ENCODE data around the gene KCNAB1. TPM values are rescaled to one million over a fixed set of nuclear protein-coding genes. Genes with fewer than 3 reads are reported as not detected.

Gene KCNAB1
- total and polyA plus RNA-seq, 10 of the 15 experiments (the other 5 are each of a cell fraction or from before 2014, with no cell fraction given) = 0.11 to 0.69 (median 0.43) TPM; not detected in 6

GRCh38 chr3:156477323-156477722 is 356.9 kb downstream of the KCNAB1 start:
- Histone ChIP-seq H3K79me2 (ENCODE audit: control insufficient read depth, insufficient read depth, low read length) (no peaks in the 10 kb centered on the region), H3K27me3 (replicated peaks in 1 of 2; ENCODE audit: control insufficient read depth in 2 of 2, insufficient read depth in 2 of 2, low read length in 1 of 2) (peaks cover 0 to 2% of the 10 kb centered on the region in 2 experiments; a peak in 3 of 4 replicates), H3K9ac (ENCODE audit: control insufficient read depth, insufficient read depth, low read length) (no peak overlapping the region), H3K36me3 (ENCODE audit: control insufficient read depth in 2 of 2, insufficient read depth in 2 of 2, low read length in 1 of 2) (no peaks in the 10 kb centered on the region), H2AFZ (ENCODE audit: control insufficient read depth, low read depth, low read length) (no peak overlapping the region), H3K4me2 (ENCODE audit: control insufficient read depth, insufficient read depth) (no peak overlapping the region), H3K9me3 (replicated peaks; ENCODE audit: control insufficient read depth, insufficient read depth, low read length) (no peaks in the 10 kb centered on the region), H3K4me3 (no peak overlapping the region), H3K27ac (ENCODE audit: control insufficient read depth, insufficient read depth) (no peak overlapping the region), H3K4me1 (ENCODE audit: control insufficient read depth, insufficient read depth, low read length) (no peaks in the 10 kb centered on the region), H4K20me1 (ENCODE audit: control insufficient read depth, insufficient read depth) (no peaks in the 10 kb centered on the region)
- intact Hi-C loops (cut with micrococcal nuclease; ENCODE audit: unreplicated experiment) (no loop called here), in situ Hi-C loops (cut with MboI) (no loop called here)
- FAIRE-seq (no peak), DNase-seq (ENCODE audit: low read depth, low spot score) (no peak), ATAC-seq (no peak)
- ChIA-PET SMC1A (ENCODE audit: uncharacterized antibody, unreplicated experiment) (no interaction called here), CTCF (interaction anchor here (0.8 kb wide), 1 partner anchor 325 kb away, joined by 3 read pairs; no protein-coding TSS in a partner anchor), POLR2A (no interaction called here), RAD21 (ENCODE audit: unreplicated experiment) (interaction anchor here (0.7 kb wide), 1 partner anchor 33 kb away, joined by 3 read pairs; no protein-coding TSS in a partner anchor)
- WGBS (ENCODE audit: insufficient coverage, insufficient replicate concordance, low lambda C conversion rate, missing lambda C conversion rate) = 27% methylated on average over 1 of the region's 1 CpG
- TF ChIP-seq NFYB (IDR thresholded peaks at IDR 0.05; ENCODE audit: insufficient read depth, low read depth, low read length) = no peak
- no peak for TF ChIP-seq SUZ12 (IDR thresholded peaks at IDR 0.05; ENCODE audit: unreplicated experiment)
- no TSS peak for BruUV-seq (replicated peaks)

DNA sequence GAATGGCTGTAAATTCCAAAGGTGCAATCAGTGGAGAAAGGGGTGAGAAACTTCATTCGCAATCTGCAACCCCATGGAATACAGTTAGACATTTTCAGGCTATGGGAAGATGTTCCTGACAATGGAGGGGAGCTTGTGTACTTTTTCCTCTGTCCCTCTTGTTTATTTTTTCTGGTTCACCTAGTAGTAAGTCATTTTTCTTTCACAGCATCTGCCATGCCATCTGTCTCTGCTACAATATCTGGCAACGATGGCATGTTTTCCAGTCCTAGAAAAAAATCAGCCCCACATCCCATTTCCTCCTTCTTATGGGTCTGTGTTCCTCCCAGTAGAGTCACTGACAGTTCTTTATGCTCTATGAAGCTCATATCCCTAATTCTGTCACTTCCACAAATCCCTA is 358.5 kb downstream of the KCNAB1 start:
- POLR2A ChIA-PET = no interaction called here
- Histone ChIP-seq H3K36me3 (ENCODE audit: control insufficient read depth in 2 of 2, insufficient read depth in 2 of 2, low read length in 1 of 2) (no peaks in the 10 kb centered on the region), H3K79me2 (ENCODE audit: control insufficient read depth, insufficient read depth, low read length) (no peaks in the 10 kb centered on the region), H3K27ac (ENCODE audit: control insufficient read depth, insufficient read depth) (no peak overlapping the region), H4K20me1 (ENCODE audit: control insufficient read depth, insufficient read depth) (no peaks in the 10 kb centered on the region), H3K27me3 (replicated peaks in 1 of 2; ENCODE audit: control insufficient read depth in 2 of 2, insufficient read depth in 2 of 2, low read length in 1 of 2) (peaks cover 0 to 2% of the 10 kb centered on the region in 2 experiments; a peak in 3 of 4 replicates), H3K9me3 (replicated peaks; ENCODE audit: control insufficient read depth, insufficient read depth, low read length) (no peaks in the 10 kb centered on the region), H3K4me3 (no peak overlapping the region), H2AFZ (ENCODE audit: control insufficient read depth, low read depth, low read length) (no peak overlapping the region), H3K9ac (ENCODE audit: control insufficient read depth, insufficient read depth, low read length) (no peak overlapping the region), H3K4me2 (ENCODE audit: control insufficient read depth, insufficient read depth) (no peak overlapping the region), H3K4me1 (ENCODE audit: control insufficient read depth, insufficient read depth, low read length) (peaks cover 7% of the 10 kb centered on the region)
- SMC1A ChIA-PET (ENCODE audit: uncharacterized antibody, unreplicated experiment) = interaction anchor here (1.1 to 9.6 kb wide), 2 partner anchors 14 to 30 kb away, joined by 4 to 72 read pairs; no protein-coding TSS in a partner anchor
- FAIRE-seq = no peak
- DNase-seq (ENCODE audit: low read depth, low spot score) = no peak
- TF ChIP-seq HDAC6 (IDR thresholded peaks at IDR 0.05; ENCODE audit: unreplicated experiment) = no peak
- TF ChIP-seq NFYB (IDR thresholded peaks at IDR 0.05; ENCODE audit: insufficient read depth, low read depth, low read length) = no peak
- WGBS (ENCODE audit: insufficient coverage, insufficient replicate concordance, low lambda C conversion rate, missing lambda C conversion rate) = 74% methylated on average over 2 of the region's 2 CpGs
- in situ Hi-C loops (cut with MboI) (no loop called here), intact Hi-C loops (cut with micrococcal nuclease; ENCODE audit: unreplicated experiment) (no loop called here)
- RAD21 ChIA-PET (ENCODE audit: unreplicated experiment) = interaction anchor here (0.9 to 1.6 kb wide), 2 partner anchors 14 to 31 kb away, joined by 3 to 5 read pairs; no protein-coding TSS in a partner anchor
- BruUV-seq (replicated peaks) = no TSS peak
- CTCF ChIA-PET = interaction anchor here (2.1 kb wide), 1 partner anchor 31 kb away, joined by 9 read pairs; no protein-coding TSS in a partner anchor
- ATAC-seq = no peak
